Measurements from ENCODE around the gene CCDC138.

CCDC138 gene

DNA sequence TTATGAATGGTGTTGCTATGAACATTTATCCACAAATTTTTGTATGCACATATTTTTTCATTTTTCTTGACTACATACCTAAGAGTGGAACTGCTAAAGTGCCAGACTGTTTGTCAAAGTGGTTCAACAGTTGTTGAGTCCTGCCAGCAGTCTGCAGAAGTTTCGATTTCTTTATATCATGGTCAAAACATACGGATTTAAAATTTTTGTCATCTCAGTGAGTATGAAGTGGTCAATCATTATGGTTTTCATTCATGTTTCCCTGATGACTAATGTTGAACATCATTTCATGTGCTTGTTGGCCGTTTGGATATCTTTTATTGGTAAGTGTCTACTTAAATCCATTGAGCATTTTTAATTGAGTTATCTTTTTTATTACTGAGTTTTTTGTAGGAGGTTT lies 39.2 kb downstream of the CCDC138 start:
- no peak for DNase-seq

DNA sequence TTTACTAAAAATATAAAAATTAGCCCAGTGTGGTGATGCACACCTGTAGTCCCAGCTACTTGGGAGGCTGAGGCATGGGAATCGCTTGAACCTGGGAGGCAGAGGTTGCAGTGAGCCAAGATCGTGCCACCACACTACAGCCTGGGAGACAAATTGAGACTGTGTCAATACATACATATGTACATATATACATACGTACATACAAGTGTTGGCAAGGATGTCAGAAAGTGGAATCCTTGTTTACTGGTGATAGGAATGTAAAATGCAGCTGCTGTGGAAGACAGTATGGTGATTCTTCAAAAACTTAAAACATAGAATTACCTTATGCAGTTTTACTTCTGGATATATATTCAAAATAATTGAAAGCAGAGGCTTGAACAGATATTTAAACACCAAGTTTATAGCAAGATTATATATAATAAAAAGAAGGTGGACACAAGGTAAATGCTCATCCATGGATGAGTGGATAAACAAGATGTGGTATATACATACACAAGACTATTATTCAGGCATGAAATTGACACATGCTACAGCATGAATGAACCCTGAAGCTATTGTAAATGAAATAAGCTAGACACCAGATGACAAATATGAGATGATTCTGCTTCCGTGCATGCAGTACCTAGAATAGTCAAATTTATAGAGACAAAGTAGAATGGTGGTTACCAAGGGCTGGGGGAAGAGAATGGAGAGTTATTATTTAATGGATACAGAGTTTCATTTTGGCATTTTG lies 43.2 kb downstream of the CCDC138 start:
- no peak for DNase-seq

DNA sequence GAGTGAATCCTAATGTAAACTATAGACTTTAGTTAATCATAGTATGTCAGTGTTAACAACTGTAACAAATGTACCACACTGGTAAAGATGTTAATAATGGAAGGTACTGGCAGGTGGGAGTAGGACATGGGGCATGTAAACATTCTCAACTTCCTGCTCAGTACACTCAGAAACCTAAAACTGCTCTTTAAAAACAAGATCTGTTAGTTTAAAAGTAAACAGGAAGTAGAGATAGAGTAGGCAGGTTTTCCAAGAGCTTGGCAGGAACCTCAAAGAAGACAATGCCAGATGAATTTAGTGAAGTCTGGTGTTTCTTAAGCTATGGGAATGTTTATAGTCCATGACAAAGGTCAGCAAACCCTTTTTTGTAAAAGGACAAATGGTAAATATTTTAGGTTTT lies 46.6 kb downstream of the CCDC138 start:
- no peak for DNase-seq

DNA sequence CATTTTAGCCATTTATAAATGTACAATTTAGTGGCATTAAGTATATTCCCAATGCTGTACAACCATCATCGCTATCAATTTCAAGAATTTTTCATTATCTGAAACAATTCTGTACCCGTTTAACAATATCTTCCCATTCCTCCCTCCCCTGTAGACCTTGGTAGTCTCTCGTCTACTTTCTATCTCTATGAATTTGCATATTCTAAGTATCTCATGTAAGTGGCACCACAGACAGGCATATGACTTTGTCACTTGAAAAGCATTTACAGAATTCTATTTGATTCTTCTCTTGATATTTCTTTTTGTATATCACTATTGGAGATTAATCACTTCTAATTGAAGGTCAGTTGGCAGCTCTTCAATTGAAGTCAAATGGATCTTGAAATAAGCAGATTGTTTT lies 48.0 kb downstream of the CCDC138 start:
- no peak for DNase-seq

DNA sequence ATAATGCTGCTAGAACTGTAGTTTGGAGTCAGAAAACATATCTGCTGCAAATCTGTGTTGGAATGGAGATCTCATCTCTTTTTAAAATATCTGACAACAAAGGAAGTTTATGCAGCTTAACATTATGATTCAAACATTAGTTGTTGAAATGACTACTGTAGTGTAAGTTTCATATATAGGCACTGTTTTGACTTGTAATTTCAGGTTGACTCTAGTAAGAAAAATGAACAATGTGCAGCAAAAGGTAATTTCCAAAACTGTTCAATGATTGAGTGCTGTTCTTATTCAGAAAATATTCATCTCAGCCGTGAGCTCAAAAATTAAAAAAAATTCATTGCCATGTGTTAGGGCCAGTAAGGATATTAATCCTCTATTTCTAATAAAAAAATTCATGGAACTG lies 48.5 kb downstream of the CCDC138 start:
- no peak for DNase-seq

DNA sequence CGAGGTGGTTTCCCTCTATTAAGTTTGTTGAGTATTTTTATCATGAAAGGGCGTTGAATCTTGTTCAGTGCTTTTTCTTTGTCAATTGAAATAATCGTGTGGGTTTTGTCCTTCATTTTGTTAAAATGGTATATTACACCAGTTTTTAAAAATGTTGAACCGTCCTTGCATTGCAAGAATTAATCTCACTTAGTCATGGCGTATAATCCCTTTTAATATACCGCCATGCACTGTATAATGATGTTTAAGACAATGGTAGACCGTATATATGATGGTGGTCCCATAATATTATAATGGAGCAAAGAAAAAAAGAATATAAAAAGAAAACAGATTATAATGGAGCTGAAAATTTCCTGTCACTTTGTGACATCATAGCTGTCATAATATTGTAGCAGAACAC lies 50.6 kb downstream of the CCDC138 start:
- DNase-seq, result no peak

DNA sequence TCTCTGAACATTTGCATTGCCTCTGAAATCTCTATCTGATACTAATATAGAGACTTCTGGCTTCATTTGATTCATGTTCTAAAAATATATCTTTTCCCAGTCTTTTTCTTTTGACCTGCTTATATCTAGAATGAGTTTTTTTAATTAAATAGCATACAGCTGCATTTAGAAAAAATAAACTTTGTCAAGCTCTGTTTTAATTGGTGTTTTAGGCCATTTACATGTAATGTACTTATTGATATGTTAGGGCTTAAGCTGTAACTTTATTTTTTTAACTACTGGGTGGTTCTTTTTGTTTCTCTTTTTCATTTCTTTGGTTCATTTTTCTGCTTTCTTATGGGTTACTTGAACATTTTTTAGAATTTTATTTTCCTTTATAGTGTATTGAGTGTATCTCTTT lies 54.9 kb downstream of the CCDC138 start:
- DNase-seq, result no peak

DNA sequence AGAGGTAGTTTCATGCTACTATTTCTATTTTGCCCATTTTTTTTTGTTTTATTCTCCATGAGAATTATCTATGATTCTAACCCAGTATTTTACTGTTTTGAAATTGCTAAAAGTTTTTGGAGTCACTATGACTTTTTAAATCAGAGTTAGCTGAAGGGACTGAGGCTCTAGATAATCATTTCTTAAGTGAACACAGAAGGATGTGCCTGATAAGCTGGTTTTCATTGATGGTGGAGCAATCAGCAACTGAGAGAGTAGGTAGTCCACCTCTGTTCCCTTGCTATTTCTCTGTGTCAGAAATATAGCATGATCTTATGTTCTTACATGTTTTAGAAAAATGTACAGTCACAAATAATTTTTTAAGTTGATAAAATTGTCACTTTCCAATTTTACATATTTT lies 59.4 kb downstream of the CCDC138 start:
- DNase-seq, result no peak

DNA sequence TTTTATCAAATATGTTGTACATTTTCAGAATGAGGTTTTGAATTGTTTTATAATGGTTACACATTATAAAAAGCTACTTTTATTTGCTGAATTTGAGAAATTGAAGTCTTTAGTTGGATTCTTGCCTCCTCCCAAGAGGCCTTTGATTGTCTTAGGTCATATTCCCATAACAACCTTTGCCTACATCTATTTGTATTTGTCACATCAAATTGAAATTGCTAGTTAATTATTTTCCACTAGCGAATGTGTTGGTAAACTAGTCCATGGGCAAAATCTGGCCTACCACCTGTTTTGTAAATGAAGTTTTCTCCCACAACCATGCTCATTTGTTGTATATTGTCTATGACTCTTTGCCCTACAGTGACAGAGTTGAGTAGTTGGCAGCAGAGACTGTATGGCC lies 60.4 kb downstream of the CCDC138 start:
- DNase-seq, result no peak

DNA sequence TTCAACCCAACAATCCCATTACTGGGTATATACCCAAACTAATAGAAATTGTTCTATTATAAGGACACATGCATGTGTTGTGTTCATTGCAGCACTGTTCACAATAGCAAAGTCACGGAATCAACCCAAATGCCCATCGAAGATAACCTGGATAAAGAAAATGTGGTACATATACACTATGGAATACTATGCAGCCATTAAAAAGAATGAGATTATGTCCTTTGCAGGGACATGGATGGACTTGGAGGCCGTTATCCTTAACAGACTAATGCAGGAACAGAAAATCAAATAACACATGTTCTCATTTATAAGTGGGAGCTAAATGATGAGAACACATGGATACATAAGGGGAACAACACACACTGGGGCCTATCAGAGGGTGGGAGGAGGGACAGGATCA lies 65.8 kb downstream of the CCDC138 start:
- DNase-seq, result no peak

DNA sequence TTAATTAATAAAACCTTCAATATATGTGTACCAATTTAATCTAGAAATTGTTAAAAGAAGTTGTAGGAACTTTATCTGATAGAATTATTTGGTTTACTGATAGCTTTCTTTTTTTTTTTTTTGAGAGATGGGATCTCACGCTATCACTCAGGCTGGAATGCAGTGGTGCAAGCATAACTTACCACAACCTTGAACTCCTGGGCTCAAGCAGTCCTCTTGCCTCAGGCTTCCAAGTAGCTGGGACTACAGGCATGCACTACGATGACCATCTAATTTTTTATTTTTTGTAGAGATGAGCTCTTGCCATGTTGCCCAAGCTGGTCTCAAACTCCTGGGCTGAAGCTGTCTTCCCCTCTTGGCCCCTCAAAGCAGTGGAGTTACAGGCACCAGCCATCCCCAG lies 66.8 kb downstream of the CCDC138 start:
- DNase-seq, result no peak

DNA sequence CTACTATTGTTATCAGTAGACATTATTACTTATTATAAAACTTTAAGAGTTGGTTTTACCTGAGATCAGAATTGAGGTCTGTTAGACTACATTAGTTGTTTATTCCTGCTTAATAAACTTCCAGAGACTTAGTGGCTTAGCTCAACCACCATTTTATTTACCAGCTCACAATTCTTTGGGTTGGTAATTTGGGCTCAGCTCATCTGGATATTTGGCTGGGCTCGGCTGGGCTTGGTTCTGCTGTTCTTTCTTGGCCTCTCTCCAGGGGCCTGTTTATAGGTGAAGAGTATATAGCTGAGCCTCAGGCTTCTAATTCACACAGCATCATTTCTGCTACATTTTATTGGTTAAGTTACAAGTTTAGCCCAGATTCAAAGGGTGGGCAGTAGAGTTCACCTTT lies 67.9 kb downstream of the CCDC138 start:
- DNase-seq, result no peak

DNA sequence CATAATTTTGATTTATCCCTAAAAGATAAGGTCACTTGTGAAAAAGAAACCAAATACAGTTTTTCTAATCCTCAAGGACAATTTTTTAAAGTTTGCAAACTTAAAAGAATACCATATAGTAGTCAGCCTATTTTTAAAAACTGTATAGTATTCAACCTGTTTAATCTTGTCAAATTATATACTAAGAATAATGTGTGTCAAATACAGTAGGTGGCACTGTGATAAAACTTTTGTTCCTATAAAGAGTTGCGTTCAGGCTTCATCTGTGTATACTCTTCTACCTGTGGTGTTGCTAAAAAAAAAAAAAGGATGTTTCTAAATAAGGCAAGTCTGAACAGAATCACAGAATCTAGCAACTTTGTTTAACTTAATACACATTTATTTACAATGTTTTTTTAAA lies 68.6 kb downstream of the CCDC138 start:
- DNase-seq, result peak; percentile 8

DNA sequence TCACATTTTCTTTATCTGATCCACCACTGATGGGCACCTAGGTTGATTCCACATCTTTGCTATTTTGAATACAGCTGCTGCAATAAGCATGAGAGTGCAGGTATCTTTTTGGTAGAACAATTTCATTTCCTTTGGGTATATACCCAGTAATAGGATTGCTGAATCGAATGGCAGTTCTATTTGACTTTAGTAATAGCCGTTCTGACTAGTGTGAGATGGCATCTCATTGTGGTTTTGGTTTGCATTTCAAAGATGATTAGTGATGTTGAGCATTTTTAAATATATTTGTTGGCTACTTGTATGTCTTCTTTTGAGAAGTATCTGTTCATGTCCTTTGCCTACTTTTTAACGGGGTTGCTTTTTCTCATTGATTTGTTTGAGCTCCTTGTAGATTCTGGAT lies 72.3 kb downstream of the CCDC138 start:
- no peak for DNase-seq

DNA sequence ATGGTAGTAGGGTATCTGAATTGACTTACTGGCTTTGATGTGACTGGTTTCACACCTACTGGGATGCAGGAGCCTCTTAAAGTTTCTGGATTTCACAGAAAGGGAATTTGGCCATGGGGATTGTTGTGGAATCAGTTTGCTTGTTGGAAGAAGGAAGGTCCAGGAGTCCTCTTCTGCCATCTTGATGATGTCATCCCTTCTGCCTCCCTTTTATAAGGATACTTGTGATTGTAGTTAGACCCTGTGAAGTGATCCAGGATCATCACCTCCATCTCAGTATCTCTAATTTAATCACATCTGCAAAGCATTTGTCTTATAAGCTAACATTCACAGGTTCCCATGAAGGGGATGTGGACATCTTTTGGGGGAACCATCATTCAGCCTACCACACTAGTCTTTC lies 79.5 kb downstream of the CCDC138 start:
- no peak for DNase-seq

DNA sequence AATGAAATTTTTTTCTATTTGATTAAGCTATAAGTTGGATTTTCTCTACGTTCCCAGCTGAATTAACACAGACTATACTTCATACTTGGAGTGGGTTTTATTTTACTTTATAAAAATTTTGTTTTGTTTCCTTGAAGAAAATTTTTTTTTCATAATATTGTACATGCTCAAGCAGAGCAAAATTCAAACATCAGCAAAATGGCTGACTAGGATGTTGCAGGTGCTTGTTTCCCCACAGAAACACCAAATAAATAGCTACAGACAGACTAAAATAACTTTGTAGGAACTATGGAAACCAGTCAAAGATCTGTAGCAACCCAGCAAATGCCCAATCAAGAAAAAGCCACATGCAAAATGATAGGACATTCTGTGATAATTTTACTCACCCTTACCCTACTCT lies 82.3 kb downstream of the CCDC138 start:
- no peak for DNase-seq

DNA sequence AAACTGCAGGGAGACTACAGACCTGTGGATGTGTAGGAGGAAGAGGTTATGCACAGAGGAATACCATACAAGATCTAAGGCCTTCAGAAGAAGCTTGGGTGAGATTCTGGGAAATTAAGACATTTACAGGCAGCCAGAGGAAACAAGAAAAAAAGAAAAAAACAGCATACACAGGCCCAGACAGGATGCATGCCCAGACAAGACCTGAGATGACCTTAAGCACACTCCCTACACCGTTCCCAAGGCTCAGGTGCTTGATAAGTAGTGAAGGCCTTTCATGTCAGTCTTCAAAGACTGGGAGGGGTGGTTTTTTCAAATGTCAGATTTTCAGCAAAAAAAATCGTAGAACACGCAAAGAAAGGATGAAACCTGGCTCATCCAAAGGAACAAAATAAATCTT lies 83.0 kb downstream of the CCDC138 start:
- DNase-seq, result no peak

DNA sequence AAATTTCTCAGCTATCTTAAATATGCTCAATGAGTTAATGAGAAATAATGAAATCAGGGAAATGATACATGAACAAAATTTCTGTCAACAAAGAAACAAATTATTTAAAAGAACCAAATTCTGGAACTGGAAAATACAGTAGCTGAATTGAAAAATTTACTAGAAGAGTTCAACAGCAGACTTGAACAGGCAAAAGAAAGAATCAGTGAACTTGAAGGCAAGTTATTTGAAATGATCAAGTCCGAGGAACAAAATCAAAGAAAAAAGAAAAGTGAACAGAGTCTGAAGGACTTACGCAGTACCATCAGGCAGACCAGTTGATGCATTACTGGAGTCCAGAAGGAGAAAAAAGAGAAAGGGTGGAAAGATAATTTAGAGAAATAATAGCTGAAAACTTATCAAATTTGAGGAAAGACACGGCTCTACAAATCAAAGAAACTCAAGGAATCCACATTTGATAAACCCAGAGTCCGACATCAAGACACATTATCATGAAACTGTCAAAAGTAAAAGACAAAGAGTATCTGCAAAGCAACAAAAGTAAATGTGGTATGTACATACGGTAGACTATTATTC lies 83.6 kb downstream of the CCDC138 start:
- DNase-seq, result no peak

DNA sequence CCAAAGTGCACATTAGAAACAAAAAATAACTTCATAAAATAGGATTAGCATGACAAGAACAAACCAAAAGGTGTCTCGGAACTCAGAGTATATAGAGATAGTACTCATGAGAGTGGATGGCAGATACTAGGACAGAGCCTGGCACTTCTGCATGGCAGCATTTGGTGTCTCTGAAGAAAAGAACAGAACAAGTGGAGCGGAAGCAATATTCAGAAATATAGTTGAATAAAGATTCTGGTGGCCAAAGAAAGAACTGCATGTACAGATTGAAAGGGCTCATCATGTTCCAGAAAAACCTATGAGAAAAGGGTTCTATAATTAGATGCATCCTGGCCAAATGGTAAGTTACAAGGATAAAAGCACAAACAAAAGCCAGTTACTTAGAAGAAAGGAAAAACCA lies 90.9 kb downstream of the CCDC138 start:
- no peak for DNase-seq

DNA sequence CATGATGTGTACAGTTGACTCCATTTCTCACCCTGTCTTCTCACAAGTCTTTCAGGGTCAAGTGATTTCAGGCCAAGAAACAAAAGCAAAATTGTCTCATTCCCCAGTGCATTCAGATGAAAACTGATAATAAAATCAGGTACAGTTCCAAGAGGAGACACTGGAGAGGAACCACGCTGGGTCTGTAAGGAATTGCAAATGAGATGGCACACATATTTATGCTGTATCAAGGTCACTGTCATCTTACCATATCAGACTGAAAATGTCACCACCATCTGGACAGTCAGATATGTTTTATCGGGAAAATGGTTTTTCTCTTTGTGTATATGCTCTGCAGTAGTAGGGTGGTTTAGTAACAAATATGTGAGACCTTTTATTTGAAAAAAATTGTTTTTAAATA lies 91.7 kb downstream of the CCDC138 start:
- no peak for DNase-seq

DNA sequence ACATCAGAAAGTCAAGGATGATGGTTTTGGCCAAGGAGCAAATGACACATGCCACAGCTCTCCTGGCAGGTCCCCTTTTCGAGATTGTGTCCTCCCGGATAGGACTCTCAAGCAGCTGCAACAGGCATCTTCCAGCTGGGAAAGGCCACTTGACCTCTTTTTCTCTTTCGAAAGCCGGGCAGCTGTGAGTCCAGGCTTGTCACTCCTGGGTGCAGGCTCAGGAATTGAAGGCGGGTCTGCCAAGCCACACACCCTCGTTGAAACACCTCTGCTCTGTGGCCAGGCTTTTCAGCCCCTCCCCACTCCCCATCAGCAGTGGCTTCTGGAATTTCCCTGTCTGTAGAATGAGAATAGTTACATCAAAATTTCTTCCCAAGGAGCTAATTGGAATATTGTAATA lies 98.0 kb downstream of the CCDC138 start:
- DNase-seq, result no peak

DNA sequence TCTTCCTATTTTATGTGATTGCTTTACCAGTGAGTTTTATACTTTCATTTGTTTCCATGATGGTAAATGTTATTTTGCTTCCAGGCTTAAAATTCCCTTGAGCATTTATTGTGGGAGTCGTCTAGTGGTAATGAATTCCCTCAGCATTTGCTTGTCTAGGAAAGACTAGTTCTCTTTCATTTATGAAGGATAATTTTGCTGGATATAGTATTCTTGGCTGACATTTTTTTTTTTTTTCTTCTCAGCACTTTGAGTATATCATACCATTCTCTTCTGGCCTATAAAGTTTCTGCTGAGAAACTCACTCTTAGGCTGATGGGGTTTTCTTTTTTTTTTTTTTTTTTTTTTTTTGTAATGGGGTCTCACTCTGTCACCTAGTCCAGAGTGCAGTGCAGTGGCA lies 103.3 kb downstream of the CCDC138 start:
- DNase-seq, result no peak

DNA sequence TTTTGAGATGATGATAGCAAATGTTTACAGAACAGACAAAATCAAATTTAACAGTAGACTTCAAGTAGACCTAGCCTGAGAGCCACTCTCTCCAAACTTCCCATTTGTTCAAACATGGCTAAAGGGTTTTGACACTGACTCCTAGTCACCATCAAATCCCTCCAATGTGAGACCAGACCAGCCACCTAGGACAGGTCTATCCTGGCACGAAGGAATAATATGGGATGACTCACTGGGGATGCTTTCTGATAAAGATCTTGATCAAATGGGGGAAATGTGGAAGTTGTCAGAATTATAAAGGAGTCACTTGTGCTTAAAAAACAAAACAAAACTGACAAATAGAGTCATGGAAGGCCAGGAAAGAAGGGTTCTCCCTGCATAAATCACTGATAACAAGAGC lies 106.7 kb downstream of the CCDC138 start:
- DNase-seq, result no peak

DNA sequence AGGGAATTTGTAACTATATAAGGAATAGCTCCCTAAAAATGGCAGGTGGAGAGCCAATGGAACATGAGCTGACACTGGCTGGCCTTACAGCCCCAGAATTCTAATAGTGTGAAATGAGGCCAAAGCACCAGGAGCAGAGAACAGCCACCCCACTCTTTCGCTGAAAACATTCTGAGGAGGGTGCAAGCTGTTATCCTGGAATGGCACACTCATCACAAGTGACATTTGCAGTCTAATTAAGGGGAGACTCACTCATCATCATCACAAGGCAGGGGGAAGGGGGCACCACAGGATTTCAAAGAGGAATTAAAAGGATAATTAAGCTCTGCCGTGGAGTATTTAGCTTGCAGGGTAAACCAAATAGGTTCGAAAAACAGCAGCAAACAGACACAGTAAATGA lies 108.2 kb downstream of the CCDC138 start:
- no peak for DNase-seq

DNA sequence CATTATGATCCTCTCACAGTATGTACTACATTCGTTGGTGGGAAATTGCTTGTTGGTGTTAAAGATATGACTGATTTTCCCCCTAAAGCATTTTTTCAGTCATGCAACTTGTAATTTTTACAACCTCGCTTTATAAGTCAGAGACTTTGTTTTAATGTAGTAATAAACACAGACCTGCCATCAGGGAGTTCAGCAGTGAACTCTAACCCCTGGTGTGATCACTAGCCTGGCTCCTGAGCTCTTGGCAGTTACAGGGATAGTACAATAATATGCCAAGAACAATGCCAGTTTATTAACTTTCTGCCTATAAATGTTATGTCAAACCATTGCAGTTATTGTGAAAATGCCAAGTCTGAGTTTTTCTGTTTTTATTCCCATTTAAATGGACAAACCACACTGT lies 108.6 kb downstream of the CCDC138 start:
- DNase-seq, result no peak
